ENCODE results near the gene FXYD3. TPM values are rescaled to one million over a fixed set of nuclear protein-coding genes. Genes with fewer than 3 reads are reported as not detected.
A peak's percentile ranks its signal among the peaks of the same experiment; 100 is the strongest.

FXYD3 gene
- polyA plus RNA-seq, 1 donor from 2014 or later = not detected

DNA sequence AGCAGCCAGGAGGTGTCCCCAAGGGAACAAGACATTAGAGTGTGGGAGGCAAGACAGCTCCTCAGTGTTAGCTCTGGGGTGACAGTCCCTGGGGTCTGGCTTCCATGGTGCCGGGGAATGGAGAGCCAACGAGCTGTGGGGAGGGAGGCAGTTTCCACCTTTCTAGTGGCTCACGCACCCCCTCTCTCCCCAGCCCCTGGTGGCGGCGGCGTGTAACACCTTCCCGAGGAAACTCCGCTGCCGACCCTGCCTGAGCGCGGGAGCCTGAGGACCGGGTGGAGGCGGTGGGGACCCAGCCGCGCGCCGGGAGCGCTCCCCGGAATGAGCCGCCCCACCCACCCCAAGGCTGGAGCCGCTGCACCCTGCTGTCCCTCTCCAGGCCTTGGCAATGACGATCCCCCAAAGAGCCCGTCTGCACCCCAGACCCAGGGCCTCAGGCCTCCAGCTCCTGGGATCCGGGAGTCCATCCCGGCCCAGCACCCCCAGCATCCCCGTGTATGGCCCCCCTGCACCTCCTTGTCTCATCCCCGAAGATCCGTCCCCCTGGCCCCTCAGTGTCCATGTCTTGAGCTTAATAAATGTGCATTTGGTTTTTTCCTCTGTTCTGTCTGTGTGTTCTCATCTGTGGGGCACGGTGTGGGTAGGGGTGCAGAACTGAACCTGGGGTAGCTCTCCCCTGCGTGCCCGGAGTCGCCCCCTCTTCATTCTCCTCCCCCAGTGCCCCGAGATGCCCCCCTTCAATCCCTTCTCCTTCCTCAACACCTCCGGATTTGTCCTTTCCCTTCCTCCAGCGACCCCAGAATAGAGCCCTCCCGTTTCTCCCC, 38.3 kb downstream of the FXYD3 start:
- Histone ChIP-seq H3K27me3 (ENCODE audit: insufficient read depth, low read depth, low read length) (peaks cover 37% of the 10 kb centered on the region), H3K9me2 (ENCODE audit: insufficient read depth, low read length) (no peaks in the 10 kb centered on the region), H3K36me3 (ENCODE audit: insufficient read depth, low read length) (no peaks in the 10 kb centered on the region), H3K79me2 (replicated peaks; ENCODE audit: insufficient read depth, low read length) (no peaks in the 10 kb centered on the region), H2AFZ (ENCODE audit: low read depth, low read length) (no peak overlapping the region), H3F3A (ENCODE audit: insufficient read depth, low read length, poor library complexity, severe bottlenecking) (no peaks in the 10 kb centered on the region), H4K20me1 (ENCODE audit: insufficient read depth) (no peaks in the 10 kb centered on the region), H3K9me3 (ENCODE audit: low read length) (no peaks in the 10 kb centered on the region), H3K4me2 (ENCODE audit: low read length) (no peak overlapping the region), H3K9ac (ENCODE audit: low read length) (no peak overlapping the region), H3K27ac (ENCODE audit: low read length) (no peak overlapping the region), H3K4me3 (ENCODE audit: low read length) (peak overlapping the region; percentile 25)
- TF ChIP-seq, protein P1, sequence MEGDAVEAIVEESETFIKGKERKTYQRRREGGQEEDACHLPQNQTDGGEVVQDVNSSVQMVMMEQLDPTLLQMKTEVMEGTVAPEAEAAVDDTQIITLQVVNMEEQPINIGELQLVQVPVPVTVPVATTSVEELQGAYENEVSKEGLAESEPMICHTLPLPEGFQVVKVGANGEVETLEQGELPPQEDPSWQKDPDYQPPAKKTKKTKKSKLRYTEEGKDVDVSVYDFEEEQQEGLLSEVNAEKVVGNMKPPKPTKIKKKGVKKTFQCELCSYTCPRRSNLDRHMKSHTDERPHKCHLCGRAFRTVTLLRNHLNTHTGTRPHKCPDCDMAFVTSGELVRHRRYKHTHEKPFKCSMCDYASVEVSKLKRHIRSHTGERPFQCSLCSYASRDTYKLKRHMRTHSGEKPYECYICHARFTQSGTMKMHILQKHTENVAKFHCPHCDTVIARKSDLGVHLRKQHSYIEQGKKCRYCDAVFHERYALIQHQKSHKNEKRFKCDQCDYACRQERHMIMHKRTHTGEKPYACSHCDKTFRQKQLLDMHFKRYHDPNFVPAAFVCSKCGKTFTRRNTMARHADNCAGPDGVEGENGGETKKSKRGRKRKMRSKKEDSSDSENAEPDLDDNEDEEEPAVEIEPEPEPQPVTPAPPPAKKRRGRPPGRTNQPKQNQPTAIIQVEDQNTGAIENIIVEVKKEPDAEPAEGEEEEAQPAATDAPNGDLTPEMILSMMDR (IDR thresholded peaks at IDR 0.05; ENCODE audit: poor library complexity, severe bottlenecking) = peak; percentile 48
- TF ChIP-seq EZH2 (IDR thresholded peaks at IDR 0.05; ENCODE audit: borderline replicate concordance, insufficient read depth, low read length, poor library complexity, severe bottlenecking) = no peak

DNA sequence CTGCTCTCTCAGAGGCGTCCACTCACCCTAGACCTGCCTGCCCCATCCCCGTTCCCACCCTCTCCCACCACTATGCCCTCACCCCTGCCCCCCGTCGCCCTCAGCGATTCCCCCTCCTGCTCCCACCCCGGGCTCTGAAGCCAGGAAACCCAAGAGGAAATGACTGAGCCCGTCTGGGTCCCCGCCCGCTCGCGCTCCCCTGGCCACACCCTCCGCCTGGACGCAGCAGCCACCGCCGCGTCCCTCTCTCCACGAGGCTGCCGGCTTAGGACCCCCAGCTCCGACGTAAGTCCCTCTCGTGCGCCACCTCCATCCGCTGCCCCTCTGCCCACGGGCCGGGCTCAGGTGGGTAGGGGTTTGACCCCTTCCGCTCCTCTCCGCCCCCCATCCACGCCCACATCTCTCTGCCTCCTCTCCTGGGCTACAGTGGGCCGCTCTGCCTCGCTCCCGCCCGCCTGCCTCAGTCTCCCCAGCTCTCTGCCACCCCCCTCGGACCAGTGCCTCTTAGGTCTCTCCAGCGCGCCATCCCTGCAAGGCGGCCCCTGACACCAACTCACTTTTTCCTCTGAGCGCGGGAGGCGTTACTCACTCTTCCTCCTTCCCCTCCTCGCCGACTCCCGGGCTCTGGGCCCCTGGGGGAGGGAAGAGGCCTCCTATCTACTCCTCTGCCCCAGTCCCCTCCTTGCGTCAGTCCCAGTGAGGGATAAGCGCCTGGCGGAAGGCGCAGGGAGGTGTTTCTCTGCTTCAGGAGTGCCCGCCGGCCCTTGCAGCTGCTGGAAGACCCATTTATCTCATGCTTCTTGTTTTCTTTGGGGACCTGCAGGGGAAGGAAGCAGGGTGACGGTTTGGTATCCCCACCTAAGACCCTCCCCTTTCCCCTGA, 39.1 kb downstream of the FXYD3 start, which contains the start of gene FXYD5:
TSS of gene FXYD5 (plus strand) at position 211 of the 882 bp plus-strand sequence. CDS start 816 bp downstream, outside the sequence.
- Histone ChIP-seq H3K9ac (ENCODE audit: low read length) (no peak within 1 kb of the TSS), H3F3A (ENCODE audit: insufficient read depth, low read length, poor library complexity, severe bottlenecking) (no peaks in the 10 kb centered on the region), H3K4me2 (ENCODE audit: low read length) (no peak within 1 kb of the TSS), H4K20me1 (ENCODE audit: insufficient read depth) (no peaks in the 10 kb centered on the region), H3K27ac (ENCODE audit: low read length) (no peak within 1 kb of the TSS), H2AFZ (ENCODE audit: low read depth, low read length) (no peak within 1 kb of the TSS), H3K27me3 (ENCODE audit: insufficient read depth, low read depth, low read length) (peaks cover 37% of the 10 kb centered on the region), H3K79me2 (replicated peaks; ENCODE audit: insufficient read depth, low read length) (no peaks in the 10 kb centered on the region), H3K9me3 (ENCODE audit: low read length) (no peaks in the 10 kb centered on the region), H3K4me3 (ENCODE audit: low read length) (peak within 1 kb of the TSS; percentile 25), H3K36me3 (ENCODE audit: insufficient read depth, low read length) (no peaks in the 10 kb centered on the region), H3K9me2 (ENCODE audit: insufficient read depth, low read length) (no peaks in the 10 kb centered on the region)
- peak; percentile 16 for TF ChIP-seq EZH2 (IDR thresholded peaks at IDR 0.05; ENCODE audit: borderline replicate concordance, insufficient read depth, low read length, poor library complexity, severe bottlenecking)
- TF ChIP-seq, protein P1 (IDR thresholded peaks at IDR 0.05; ENCODE audit: poor library complexity, severe bottlenecking) = no peak

DNA sequence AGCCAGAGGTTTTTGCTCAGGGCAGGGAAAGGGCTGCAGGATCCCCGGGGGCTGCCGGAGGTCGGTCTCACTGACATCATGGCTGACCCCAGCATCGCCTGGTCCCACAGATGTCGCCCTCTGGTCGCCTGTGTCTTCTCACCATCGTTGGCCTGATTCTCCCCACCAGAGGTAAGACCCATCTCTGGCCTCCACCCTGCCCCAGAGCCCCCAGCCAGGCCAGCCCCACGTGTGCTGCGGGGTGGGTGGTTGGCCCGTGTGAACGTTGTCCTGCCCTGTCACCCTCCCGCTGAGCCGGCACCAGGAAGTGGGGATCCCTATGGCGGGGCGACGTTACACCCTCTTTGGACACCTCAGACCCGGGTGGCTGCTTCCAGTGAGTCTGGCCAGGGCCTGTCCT, 39.8 kb downstream of the FXYD3 start:
- H3K27me3 ChIP-seq (ENCODE audit: insufficient read depth, low read depth, low read length) = peaks cover 37% of the 10 kb centered on the region
- H3K27ac ChIP-seq (ENCODE audit: low read length) = no peak overlapping the region
- no peak overlapping the region for H3K9ac ChIP-seq (ENCODE audit: low read length)
- no peak overlapping the region for H3K4me2 ChIP-seq (ENCODE audit: low read length)
- no peaks in the 10 kb centered on the region for H3K9me2 ChIP-seq (ENCODE audit: insufficient read depth, low read length)
- no peaks in the 10 kb centered on the region for H3K79me2 ChIP-seq (replicated peaks; ENCODE audit: insufficient read depth, low read length)
- no peaks in the 10 kb centered on the region for H3K36me3 ChIP-seq (ENCODE audit: insufficient read depth, low read length)
- H3F3A ChIP-seq (ENCODE audit: insufficient read depth, low read length, poor library complexity, severe bottlenecking) = no peaks in the 10 kb centered on the region
- no peaks in the 10 kb centered on the region for H3K9me3 ChIP-seq (ENCODE audit: low read length)
- TF ChIP-seq TAF1 (IDR thresholded peaks at IDR 0.05; ENCODE audit: low read depth) (no peak), SMC3 (conservative IDR thresholded peaks at IDR 0.05; ENCODE audit: poor library complexity) (no peak)
- no peaks in the 10 kb centered on the region for H4K20me1 ChIP-seq (ENCODE audit: insufficient read depth)
- H2AFZ ChIP-seq (ENCODE audit: low read depth, low read length) = no peak overlapping the region
- H3K4me3 ChIP-seq (ENCODE audit: low read length) = no peak overlapping the region
